Stimulated activated memory B cell treated with anti-CD40 and anti-IgM and Interleukin-4, amounts not matched to agents 10 μg/mL and 1 μg/mL and 100 μg/mL, for 72 hours (primary cell): ENCODE measurements around the gene RNF141.

Source experiments
- ATAC-seq: fragments of 150-1000 bp; cut with Tn5 transposase; 2 replicates; pipeline ENCODE4 v1.10.0; 2021
- H3K27ac Mint-ChIP-seq: one replicate; pipeline ENCODE4 v1.8.0; 2022; ENCODE audit warnings: mild to moderate bottlenecking, mixed read lengths
- H3K27me3 Mint-ChIP-seq: one replicate; pipeline ENCODE4 v1.8.0; 2022; ENCODE audit warnings: mixed read lengths
- H3K36me3 Mint-ChIP-seq: one replicate; pipeline ENCODE4 v1.8.0; 2022; ENCODE audit warnings: mixed read lengths
- H3K4me1 Mint-ChIP-seq: one replicate; pipeline ENCODE4 v1.8.0; 2022; ENCODE audit warnings: mixed read lengths
- H3K4me3 Mint-ChIP-seq: one replicate; pipeline ENCODE4 v1.8.0; 2022; ENCODE audit warnings: mild to moderate bottlenecking, moderate library complexity, mixed read lengths
- H3K9me3 Mint-ChIP-seq: one replicate; pipeline ENCODE4 v1.8.0; 2022; ENCODE audit warnings: mixed read lengths

The RNF141 gene

DNA sequence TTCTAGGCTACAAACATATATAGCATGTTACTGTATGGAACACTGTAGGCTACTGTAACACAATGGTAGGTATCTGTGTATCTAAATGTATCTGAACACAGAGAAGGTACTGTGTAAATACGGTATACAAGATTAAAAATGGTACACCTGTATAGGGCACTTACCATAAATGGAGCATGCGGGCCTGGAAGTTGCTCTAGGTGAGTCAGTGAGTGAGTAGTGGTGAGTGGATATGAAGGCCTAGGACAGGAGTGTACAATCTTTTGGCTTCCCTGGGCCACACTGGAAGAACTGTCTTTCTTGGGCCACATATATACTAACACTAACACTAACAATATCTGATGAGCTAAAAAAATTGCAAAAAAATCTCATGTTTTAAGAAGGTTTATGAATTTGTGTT, 21.4 kb downstream of the RNF141 start:
- Mint-ChIP-seq H3K27ac (peak overlapping the region; percentile 30), H3K36me3 (peaks cover 43% of the 10 kb centered on the region), H3K27me3 (no peaks in the 10 kb centered on the region), H3K4me3 (no peak overlapping the region), H3K9me3 (no peaks in the 10 kb centered on the region), H3K4me1 (peaks cover 15% of the 10 kb centered on the region)
- ATAC-seq = no peak

DNA sequence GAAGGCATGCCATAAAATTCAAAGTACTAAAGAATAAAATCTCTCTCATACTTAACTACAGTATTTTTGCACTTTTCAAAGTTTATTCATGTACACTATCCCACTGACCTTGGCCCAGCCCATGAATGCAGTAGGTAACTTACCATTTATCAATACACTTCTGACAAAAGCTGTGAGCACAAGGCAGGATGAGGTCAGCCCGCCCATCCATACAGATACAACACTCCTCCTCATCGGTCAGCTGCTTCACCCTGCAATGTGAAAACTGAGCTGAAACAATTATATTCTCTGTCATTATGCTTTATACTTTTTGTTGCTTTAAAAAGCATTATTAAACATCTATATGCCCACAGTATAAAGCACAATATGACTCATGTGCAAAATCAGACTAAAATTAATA, 22.1 kb downstream of the RNF141 start:
- Mint-ChIP-seq H3K4me3 (no peak overlapping the region), H3K4me1 (peaks cover 21% of the 10 kb centered on the region), H3K36me3 (peaks cover 42% of the 10 kb centered on the region), H3K27ac (peak overlapping the region; percentile 30), H3K27me3 (no peaks in the 10 kb centered on the region), H3K9me3 (no peaks in the 10 kb centered on the region)
- ATAC-seq = no peak

DNA sequence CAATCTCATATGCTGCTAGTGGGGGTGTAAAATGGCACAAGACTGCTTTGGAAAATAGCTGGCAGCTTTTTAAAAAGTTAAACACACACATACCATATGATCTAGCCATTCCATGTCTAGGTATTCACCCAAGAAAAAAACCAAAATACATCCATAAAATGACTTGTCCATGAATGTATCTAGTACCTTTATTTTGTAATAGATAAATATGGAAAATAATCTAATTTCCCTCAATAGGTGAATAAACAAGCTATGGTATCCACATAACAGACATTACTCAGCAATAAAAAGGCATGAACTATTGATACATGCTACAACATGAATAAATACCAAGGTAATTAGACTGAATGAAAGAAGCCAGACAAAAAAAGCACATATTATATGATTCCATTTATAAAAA, 22.9 kb downstream of the RNF141 start:
- H3K4me1 Mint-ChIP-seq = peaks cover 25% of the 10 kb centered on the region
- no peak overlapping the region for H3K27ac Mint-ChIP-seq
- no peak for ATAC-seq

DNA sequence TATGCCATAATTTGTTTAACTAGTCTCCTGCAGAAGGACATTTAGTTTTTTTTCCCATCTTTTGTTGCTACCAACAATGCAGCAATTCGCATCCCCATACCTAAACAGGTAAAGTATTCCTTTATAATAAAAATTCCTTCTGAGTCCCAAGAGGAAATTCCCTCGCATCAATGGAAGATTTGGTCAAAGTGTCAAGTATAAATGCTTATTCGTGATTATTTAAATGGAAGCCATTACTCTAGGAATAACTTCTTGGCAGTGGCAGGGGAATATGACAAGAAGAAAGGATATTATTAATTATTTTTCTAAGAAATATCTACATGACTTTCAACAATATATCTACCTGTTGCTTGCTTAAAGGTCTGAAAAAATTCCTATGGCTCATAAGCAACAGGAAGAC, 25.6 kb downstream of the RNF141 start:
- no peaks in the 10 kb centered on the region for H3K9me3 Mint-ChIP-seq
- H3K36me3 Mint-ChIP-seq = peaks cover 26% of the 10 kb centered on the region
- H3K27me3 Mint-ChIP-seq = no peaks in the 10 kb centered on the region
- peak overlapping the region; percentile 61 for H3K27ac Mint-ChIP-seq
- no peak overlapping the region for H3K4me3 Mint-ChIP-seq
- peaks cover 16% of the 10 kb centered on the region for H3K4me1 Mint-ChIP-seq
- no peak for ATAC-seq

More for the DNA sequence above, 22.9 kb downstream of the RNF141 start:
- H3K27me3 Mint-ChIP-seq = no peaks in the 10 kb centered on the region
- H3K36me3 Mint-ChIP-seq = peaks cover 37% of the 10 kb centered on the region
- H3K9me3 Mint-ChIP-seq = no peaks in the 10 kb centered on the region
- no peak overlapping the region for H3K4me3 Mint-ChIP-seq

DNA sequence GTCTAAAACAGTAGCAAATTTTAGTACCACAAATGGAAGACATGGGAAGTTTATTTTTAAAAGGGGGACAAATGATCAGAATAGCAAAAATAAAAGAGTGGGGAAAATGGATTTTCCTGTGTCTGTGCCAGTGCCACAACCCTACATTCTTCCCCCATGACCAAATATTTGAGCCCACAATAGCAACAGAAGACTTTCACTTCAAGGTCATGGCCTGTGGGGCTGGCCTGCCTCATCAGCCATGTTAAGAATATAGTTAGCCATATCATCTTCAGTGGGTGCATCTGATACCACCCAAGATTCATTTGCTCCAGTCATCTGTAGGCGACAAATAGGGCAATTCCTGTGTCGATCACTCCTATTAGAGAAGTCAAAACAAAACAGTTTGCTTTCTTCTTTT, 26.3 kb downstream of the RNF141 start:
- no peaks in the 10 kb centered on the region for H3K27me3 Mint-ChIP-seq
- no peak for ATAC-seq

DNA sequence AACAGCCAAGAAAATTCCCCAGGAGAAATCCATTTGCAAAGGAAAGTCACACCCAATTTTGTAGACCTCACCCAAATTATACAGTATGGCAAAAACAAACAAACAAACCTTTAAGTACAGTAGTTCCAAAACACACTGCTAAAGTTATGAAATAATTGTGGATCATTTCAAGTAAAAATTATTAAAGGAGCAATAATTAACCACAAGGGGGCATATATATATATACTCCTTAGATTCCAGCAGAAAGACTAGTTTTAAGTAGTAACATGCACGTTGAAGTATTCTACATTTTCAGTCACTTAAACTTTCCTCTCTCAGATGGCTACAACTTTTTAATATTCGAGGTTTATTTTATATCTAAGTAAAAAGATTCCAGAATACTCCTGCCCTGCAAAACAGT, 26.8 kb downstream of the RNF141 start:
- Mint-ChIP-seq H3K9me3 (no peaks in the 10 kb centered on the region), H3K27me3 (no peaks in the 10 kb centered on the region), H3K4me3 (no peak overlapping the region), H3K27ac (peak overlapping the region; percentile 61), H3K36me3 (peaks cover 20% of the 10 kb centered on the region), H3K4me1 (peaks cover 16% of the 10 kb centered on the region)
- ATAC-seq = no peak

More for the DNA sequence above, 26.3 kb downstream of the RNF141 start:
- peaks cover 25% of the 10 kb centered on the region for H3K36me3 Mint-ChIP-seq
- peaks cover 16% of the 10 kb centered on the region for H3K4me1 Mint-ChIP-seq
- H3K4me3 Mint-ChIP-seq = no peak overlapping the region
- H3K27ac Mint-ChIP-seq = peak overlapping the region; percentile 61
- H3K9me3 Mint-ChIP-seq = no peaks in the 10 kb centered on the region

DNA sequence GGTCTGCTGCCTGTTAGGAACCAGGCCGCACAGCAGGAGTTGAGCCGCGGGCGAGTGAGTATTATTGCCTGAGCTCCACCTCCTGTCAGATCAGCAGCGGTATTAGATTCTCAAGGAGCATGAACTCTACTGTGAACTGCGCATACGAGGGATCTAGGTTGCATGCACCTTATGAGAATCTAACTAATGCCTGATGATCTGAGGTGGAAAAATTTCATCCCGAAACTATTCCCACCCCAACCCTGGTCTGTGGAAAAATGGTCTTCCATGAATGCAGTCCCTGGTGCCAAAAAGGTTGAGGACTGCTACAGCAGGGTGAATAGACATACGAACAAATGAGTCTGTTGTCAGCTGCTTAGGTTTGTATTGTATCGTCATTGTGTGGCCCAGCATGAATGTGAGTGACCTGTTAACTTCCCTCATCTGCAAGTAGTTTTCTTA, 29.8 kb downstream of the RNF141 start:
- Mint-ChIP-seq H3K27me3 (no peaks in the 10 kb centered on the region), H3K36me3 (peaks cover 6% of the 10 kb centered on the region), H3K27ac (no peak overlapping the region), H3K4me1 (peaks cover 16% of the 10 kb centered on the region), H3K9me3 (no peaks in the 10 kb centered on the region), H3K4me3 (no peak overlapping the region)
- no peak for ATAC-seq

DNA sequence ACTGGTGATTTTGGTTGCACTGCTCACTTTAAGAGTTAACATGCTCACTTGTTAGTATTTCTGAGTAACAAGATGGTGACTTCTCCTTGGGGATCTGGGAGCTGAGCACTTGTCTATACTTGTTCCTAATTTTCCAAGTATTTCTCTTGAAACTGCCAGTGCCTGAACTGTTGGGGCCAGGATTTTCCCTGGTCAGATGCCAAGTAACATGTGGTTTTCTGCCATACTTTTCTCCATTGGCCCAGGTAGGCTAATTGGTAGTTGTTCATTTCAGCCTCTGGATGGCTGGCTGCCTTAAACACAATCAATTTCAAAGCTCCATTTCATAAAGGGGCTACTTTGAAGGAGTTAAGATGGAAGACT, 35.0 kb downstream of the RNF141 start:
- Mint-ChIP-seq H3K4me3 (no peak overlapping the region), H3K27me3 (no peaks in the 10 kb centered on the region), H3K36me3 (peaks cover 44% of the 10 kb centered on the region), H3K27ac (no peak overlapping the region), H3K9me3 (no peaks in the 10 kb centered on the region), H3K4me1 (peaks cover 15% of the 10 kb centered on the region)
- no peak for ATAC-seq

DNA sequence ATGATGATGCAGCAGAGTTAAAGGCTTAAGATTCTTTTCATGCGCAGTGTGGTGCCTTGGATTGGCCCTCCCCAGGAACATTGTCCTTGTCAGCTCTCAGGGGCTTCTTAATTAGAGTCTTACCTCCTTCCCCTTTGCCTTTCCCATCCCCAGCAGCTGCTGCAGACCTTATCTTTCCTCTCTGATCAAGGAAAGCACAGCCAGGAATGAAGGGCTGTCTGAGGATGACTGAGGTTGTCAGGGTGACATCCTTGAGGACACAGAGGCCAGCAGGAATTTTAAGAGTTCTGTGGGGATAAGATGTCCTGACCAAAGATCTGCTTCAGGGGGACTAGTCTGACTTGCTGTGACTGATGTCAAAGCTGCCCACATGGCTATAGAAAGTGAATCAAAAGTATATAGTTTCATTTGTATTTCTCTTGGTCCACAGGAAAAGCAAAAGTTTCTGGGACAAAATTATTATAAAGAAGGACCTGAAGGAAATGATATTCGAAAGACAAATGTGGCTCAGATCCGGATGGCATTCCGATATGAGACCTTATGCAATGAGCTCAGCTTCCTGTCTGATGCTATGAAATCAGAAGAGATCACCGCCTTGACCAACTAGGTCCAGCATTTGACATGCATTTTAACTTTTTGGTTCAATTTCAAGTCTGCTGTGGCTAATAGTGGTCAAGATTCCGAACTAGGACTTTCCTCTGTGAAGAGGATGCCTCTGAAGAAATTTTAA, 35.5 kb downstream of the RNF141 start:
- Mint-ChIP-seq H3K27ac (no peak overlapping the region), H3K36me3 (peaks cover 50% of the 10 kb centered on the region), H3K4me1 (peaks cover 15% of the 10 kb centered on the region), H3K27me3 (no peaks in the 10 kb centered on the region), H3K4me3 (no peak overlapping the region), H3K9me3 (no peaks in the 10 kb centered on the region)
- no peak for ATAC-seq

DNA sequence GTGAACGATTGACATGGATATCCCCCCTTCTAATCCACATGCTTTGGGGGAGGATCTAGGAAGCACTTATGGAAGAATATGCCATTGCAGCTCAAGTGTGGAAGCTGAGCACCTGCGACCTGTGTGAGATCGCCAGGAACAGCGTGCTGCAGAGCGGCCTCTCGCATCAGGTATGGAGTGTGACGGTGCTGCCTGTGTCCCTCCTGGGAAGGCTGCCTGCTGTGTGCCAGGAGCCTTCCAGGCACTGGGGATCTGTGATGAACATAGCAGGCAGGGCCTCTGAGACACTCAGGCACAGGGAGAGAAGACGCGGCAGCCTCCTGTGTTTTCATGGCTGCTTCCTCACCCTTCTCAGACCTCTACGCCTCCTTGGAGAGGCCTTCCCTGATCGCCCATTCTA, 36.5 kb downstream of the RNF141 start:
- no peak for ATAC-seq
- Mint-ChIP-seq H3K4me3 (no peak overlapping the region), H3K4me1 (peaks cover 15% of the 10 kb centered on the region), H3K27ac (peak overlapping the region; percentile 81), H3K36me3 (peaks cover 59% of the 10 kb centered on the region), H3K27me3 (no peaks in the 10 kb centered on the region), H3K9me3 (no peaks in the 10 kb centered on the region)

DNA sequence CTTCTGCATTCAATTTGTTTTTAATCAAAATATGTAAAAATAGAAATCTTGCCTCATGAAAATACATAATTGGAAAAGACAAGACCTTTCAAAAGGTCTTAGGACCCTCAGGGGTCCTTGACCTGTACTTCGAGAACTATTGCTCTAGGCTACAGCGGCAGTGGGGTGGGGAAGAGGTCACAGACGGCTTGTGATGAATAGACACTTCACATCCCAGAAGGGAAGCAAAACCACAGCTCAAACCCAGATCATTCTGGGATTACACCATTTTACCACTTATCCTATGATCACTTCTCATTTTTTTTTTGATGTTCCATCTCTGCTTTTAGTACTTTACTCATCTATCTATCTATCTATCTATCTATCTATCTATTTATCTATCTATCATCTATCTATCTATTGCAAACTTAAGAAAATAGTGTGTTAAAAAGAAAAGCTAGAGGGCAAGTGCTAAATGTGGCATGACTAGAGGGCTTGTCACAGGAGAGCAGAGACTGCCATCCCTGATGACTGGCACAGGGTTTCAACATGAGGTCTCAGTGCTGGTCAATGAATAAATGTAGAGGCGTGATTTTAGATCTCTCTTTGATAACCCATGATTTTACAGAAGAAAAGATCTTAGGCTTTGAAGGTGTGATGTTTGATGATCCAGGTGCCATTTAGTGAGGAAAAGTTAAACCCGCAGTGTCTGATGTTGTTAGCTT, 37.1 kb downstream of the RNF141 start:
- peaks cover 64% of the 10 kb centered on the region for H3K36me3 Mint-ChIP-seq
- H3K9me3 Mint-ChIP-seq = no peaks in the 10 kb centered on the region
- peak overlapping the region; percentile 81 for H3K27ac Mint-ChIP-seq
- no peaks in the 10 kb centered on the region for H3K27me3 Mint-ChIP-seq
- H3K4me3 Mint-ChIP-seq = no peak overlapping the region
- peaks cover 15% of the 10 kb centered on the region for H3K4me1 Mint-ChIP-seq
- no peak for ATAC-seq

DNA sequence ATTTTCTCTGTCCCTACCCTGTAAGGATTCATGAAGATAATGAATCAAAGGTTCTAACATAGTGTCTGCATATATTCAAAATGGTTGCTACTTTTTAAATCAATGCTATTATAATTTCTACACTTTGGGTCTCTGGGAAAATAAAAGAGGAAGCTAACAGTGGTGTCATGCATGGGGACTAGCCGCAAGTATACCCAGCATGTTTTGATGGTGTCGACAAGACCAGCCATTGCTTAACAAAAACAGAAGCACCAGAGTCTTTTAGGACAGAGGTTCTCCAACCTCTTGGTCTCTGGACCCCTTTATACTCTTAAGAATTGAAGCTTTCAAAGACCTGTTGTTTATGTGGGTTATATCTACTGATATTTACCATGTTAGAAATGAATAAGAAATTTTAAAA, 37.8 kb downstream of the RNF141 start:
- Mint-ChIP-seq H3K4me1 (peaks cover 15% of the 10 kb centered on the region), H3K27me3 (no peaks in the 10 kb centered on the region), H3K36me3 (peaks cover 70% of the 10 kb centered on the region), H3K4me3 (no peak overlapping the region), H3K9me3 (no peaks in the 10 kb centered on the region), H3K27ac (peak overlapping the region; percentile 81)
- peak; percentile 72 for ATAC-seq

DNA sequence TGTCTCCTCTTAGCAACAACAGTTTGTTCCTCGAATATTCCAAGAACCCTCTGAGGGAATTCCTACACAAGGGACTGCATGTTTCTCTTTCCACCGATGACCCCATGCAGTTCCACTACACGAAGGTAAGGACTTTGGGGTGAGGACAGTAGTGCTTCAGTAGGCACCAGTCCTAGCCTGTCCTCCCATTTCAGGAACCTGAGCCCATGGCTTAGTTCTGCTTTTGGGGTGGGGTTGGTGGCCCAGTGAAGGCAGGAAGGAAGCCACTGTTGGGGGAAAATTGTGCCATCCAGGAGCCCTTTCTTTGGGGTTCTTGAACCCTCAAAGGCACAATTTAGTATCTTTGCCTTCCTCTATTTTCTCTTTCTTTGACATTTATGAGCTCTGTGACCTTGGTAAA, 38.2 kb downstream of the RNF141 start:
- H3K27ac Mint-ChIP-seq = peak overlapping the region; percentile 81
- no peaks in the 10 kb centered on the region for H3K27me3 Mint-ChIP-seq
- H3K36me3 Mint-ChIP-seq = peaks cover 75% of the 10 kb centered on the region
- peaks cover 15% of the 10 kb centered on the region for H3K4me1 Mint-ChIP-seq
- H3K9me3 Mint-ChIP-seq = no peaks in the 10 kb centered on the region
- ATAC-seq = peak; percentile 61
- H3K4me3 Mint-ChIP-seq = no peak overlapping the region

DNA sequence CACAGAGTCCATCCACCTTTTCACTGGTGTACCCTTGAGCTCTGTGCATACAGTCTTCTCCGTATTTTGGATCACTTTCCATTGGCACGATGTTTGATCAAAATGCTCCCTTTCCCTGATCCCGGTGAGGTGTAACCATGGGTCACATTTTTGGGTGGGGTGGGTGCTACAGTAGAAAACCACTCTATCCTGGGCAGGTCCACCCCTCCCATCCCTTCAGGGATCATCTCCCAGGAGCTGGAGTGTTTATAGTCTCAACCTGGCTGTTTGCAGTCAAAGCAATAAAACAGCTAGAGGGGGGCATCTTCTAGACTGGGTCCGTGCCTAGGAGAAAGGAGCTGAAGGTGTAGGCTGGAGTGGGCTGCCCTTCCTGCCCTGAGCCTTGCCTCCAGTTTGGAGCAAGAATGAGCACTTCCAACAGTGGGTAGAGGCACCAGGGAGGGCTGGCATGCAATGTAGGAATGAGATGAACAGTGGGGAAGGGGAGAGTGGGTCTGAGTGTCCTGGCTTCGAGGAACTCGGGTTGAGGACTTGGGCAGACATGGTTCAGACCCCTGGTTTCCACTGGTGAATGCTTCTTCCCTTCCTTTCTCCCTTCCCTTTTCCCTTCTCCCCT, 38.8 kb downstream of the RNF141 start:
- Mint-ChIP-seq H3K9me3 (no peaks in the 10 kb centered on the region), H3K4me3 (no peak overlapping the region), H3K36me3 (peaks cover 81% of the 10 kb centered on the region), H3K4me1 (peaks cover 15% of the 10 kb centered on the region), H3K27ac (peak overlapping the region; percentile 81), H3K27me3 (no peaks in the 10 kb centered on the region)
- ATAC-seq = no peak

DNA sequence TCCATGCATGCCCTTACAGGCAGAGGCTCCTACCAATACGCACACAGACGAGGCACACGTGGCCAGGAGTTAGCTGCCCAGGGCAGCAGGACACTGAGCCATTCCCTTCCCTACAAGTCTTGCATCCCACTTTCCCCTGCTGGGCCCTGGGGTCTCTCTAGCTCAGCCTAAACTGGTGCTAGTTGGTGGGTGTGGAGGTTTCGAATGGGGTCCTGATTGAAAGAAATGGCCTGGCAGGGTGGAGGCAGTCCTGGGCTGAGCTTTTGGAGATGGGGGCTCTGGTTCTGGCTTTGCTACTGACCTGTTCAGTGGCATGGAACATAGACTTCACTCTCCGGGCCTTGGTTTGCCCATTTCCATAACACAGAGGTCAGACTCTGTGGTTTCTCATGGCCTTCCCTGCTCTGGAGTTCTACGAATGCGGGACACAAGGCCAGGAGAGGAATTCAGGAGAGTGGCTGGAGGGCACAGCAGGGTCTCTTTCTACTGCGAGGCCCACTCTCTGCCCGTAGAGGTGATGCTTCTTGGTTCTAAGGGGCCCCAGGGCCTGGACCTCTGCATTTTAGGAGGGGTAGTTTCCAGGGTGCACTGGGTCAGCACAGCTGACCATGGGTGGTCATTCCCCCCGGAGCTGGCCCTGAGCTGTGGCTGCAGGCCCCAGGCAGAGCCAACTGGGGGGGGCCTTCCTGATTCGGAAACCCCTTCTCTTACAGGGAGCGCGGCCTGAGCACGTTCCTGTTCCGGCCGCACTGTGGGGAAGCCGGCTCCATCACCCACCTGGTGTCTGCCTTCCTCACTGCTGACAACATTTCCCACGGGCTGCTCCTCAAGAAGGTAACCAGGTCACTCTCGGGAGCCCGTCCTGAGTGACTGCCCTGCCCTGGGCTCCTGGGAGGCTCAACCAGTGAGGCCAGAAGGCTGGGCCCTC, 40.0 kb downstream of the RNF141 start:
- Mint-ChIP-seq H3K27ac (peak overlapping the region; percentile 81), H3K4me3 (no peak overlapping the region), H3K4me1 (peaks cover 15% of the 10 kb centered on the region), H3K9me3 (no peaks in the 10 kb centered on the region), H3K36me3 (peaks cover 91% of the 10 kb centered on the region), H3K27me3 (no peaks in the 10 kb centered on the region)
- no peak for ATAC-seq
